ENCODE measurements around the gene TUBGCP3. TPM values are rescaled to one million over a fixed set of nuclear protein-coding genes. Genes with fewer than 3 reads are reported as not detected.

Gene TUBGCP3
- total RNA-seq, 1 donor from 2014 or later, result 22.4 TPM

- Histone ChIP-seq H3K27ac (no peak overlapping the region), H3K4me3 (no peak overlapping the region), H3K9me3 (no peaks in the 10 kb centered on the region), H3K36me3 (no peaks in the 10 kb centered on the region), H3K27me3 (no peaks in the 10 kb centered on the region), H3K4me1 (no peaks in the 10 kb centered on the region)
- intact Hi-C loops (cut with DNase I), result no loop called here
- no peak for TF ChIP-seq CTCF (IDR thresholded peaks at IDR 0.05)
- no peak for DNase-seq (ENCODE audit: low spot score in 2 of 2)
These were observed 152.0 kb downstream of the TUBGCP3 start for GRCh38 chr13:112435973-112436372.

Other genes starting within 250 kb of the TUBGCP3 start
- not detected for gene SPACA7, start 211.8 kb downstream of the TUBGCP3 start, total RNA-seq
- gene ATP11A, start 101.9 kb upstream of the TUBGCP3 start, total RNA-seq, result 50.1 TPM

All from ascending aorta (tissue), 2 donors.